ENCODE measurements around the gene RASGRP1.
"Not testable (repeated sequence)": the region's sequence is repeated elsewhere in the genome, so short reads cannot be mapped to it uniquely, and the experiment has no call there.

The RASGRP1 gene

GRCh38 chr15:38564557-38565286 lies at the start of gene RASGRP1:
Gene RASGRP1 (minus strand): TSS chr15:38564814. CDS start chr15:38564628, 186 bp downstream.
- DNase-seq: no peak

GRCh38 chr15:38613085-38613484 lies 48.5 kb upstream of the RASGRP1 start:
- no peak for DNase-seq

GRCh38 chr15:38612159-38612863 lies 47.7 kb upstream of the RASGRP1 start:
- DNase-seq: no peak

GRCh38 chr15:38611228-38611627 lies 46.6 kb upstream of the RASGRP1 start:
- no peak for DNase-seq

- no peak for DNase-seq
These were observed 46.1 kb upstream of the RASGRP1 start for GRCh38 chr15:38610748-38611147.

- no peak for DNase-seq
These were observed 44.6 kb upstream of the RASGRP1 start for GRCh38 chr15:38609097-38609738.

- no peak for DNase-seq
These were observed 44.1 kb upstream of the RASGRP1 start for GRCh38 chr15:38608682-38609081.

GRCh38 chr15:38605744-38606143 lies 41.1 kb upstream of the RASGRP1 start:
- DNase-seq: no peak

GRCh38 chr15:38603672-38604071 lies 39.1 kb upstream of the RASGRP1 start:
- no peak for DNase-seq

- DNase-seq: no peak
These were observed 38.5 kb upstream of the RASGRP1 start for GRCh38 chr15:38602910-38603670.

- no peak for DNase-seq
These were observed 35.6 kb upstream of the RASGRP1 start for GRCh38 chr15:38600236-38600635.

- no peak for DNase-seq
These were observed 34.1 kb upstream of the RASGRP1 start for GRCh38 chr15:38598749-38599148.

- DNase-seq: no peak
These were observed 32.7 kb upstream of the RASGRP1 start for GRCh38 chr15:38597219-38597800.

GRCh38 chr15:38593524-38593923 lies 28.9 kb upstream of the RASGRP1 start:
- DNase-seq: no peak

GRCh38 chr15:38589502-38589901 lies 24.9 kb upstream of the RASGRP1 start:
- DNase-seq: no peak

GRCh38 chr15:38588672-38589071 lies 24.1 kb upstream of the RASGRP1 start:
- DNase-seq: no peak

- no peak for DNase-seq
These were observed 22.6 kb upstream of the RASGRP1 start for GRCh38 chr15:38587214-38587613.

GRCh38 chr15:38586005-38586404 lies 21.4 kb upstream of the RASGRP1 start:
- not testable (repeated sequence) for DNase-seq

GRCh38 chr15:38578626-38579025 lies 14.0 kb upstream of the RASGRP1 start:
- DNase-seq: no peak

GRCh38 chr15:38577424-38577987 lies 12.9 kb upstream of the RASGRP1 start:
- DNase-seq: no peak

GRCh38 chr15:38576837-38577236 lies 12.2 kb upstream of the RASGRP1 start:
- DNase-seq: no peak

GRCh38 chr15:38576261-38576660 lies 11.6 kb upstream of the RASGRP1 start:
- no peak for DNase-seq

All from SW 1271 (cell line).